ENCODE results near the gene CACNA1S.

GRCh38 chr1:201072922-201073321, 39.3 kb downstream of the CACNA1S start:
- TF ChIP-seq CTCF (IDR thresholded peaks at IDR 0.05), result no peak
- no peak for TF ChIP-seq POLR2AphosphoS5 (IDR thresholded peaks at IDR 0.05)
- TF ChIP-seq POLR2A (IDR thresholded peaks at IDR 0.05), result no peak
- no peak for TF ChIP-seq EP300 (IDR thresholded peaks at IDR 0.05)

Measured in gastroesophageal sphincter (tissue), 3 donors.